ENCODE measurements around the gene PKN3. TPM values are rescaled to one million over a fixed set of nuclear protein-coding genes. Genes with fewer than 3 reads are reported as not detected.

The PKN3 gene
- total RNA-seq, 1 donor from 2014 or later = 3.1 TPM

- Histone ChIP-seq H3K4me2 (ENCODE audit: low read length) (no peak overlapping the region), H3K9ac (ENCODE audit: low read length) (no peak overlapping the region), H3K4me3 (ENCODE audit: insufficient read depth, low read depth, low read length) (no peak overlapping the region), H3K36me3 (ENCODE audit: insufficient read depth, low read length) (no peaks in the 10 kb centered on the region), H3K4me1 (ENCODE audit: insufficient read depth, low read length) (no peaks in the 10 kb centered on the region), H3K27me3 (ENCODE audit: insufficient read depth, low read length) (no peaks in the 10 kb centered on the region), H3K9me3 (ENCODE audit: insufficient read depth, low read depth, low read length) (no peaks in the 10 kb centered on the region), H3K79me2 (ENCODE audit: insufficient read depth, low read length) (no peaks in the 10 kb centered on the region), H4K20me1 (ENCODE audit: insufficient read depth, low read length) (no peaks in the 10 kb centered on the region), H3K27ac (ENCODE audit: low read depth, low read length) (no peak overlapping the region), H2AFZ (ENCODE audit: low read depth, low read length) (no peak overlapping the region)
- peaks cover 5% of the 10 kb centered on the region for H3K36me3 Mint-ChIP-seq (ENCODE audit: low read depth, unreplicated experiment)
- peaks cover 1% of the 10 kb centered on the region for H3K27me3 Mint-ChIP-seq (ENCODE audit: low read depth, unreplicated experiment)
- no peaks in the 10 kb centered on the region for H3K4me1 Mint-ChIP-seq (ENCODE audit: low read depth, unreplicated experiment)
- H3K27ac Mint-ChIP-seq (ENCODE audit: unreplicated experiment) = no peak overlapping the region
- H3K9me3 Mint-ChIP-seq (ENCODE audit: unreplicated experiment) = no peaks in the 10 kb centered on the region
- TF ChIP-seq EZH2 (IDR thresholded peaks at IDR 0.05; ENCODE audit: insufficient read depth, low read length) = no peak
- no peak for FAIRE-seq
- no peak overlapping the region for H3K4me3 Mint-ChIP-seq (ENCODE audit: unreplicated experiment)
- no peak for DNase-seq (ENCODE audit: low read depth)
Measured at GRCh38 chr9:128713941-128714573, 11.8 kb downstream of the PKN3 start.

- Histone ChIP-seq H3K79me2 (ENCODE audit: insufficient read depth, low read length) (no peaks in the 10 kb centered on the region), H3K27ac (ENCODE audit: low read depth, low read length) (no peak overlapping the region), H3K4me3 (ENCODE audit: insufficient read depth, low read depth, low read length) (no peak overlapping the region), H2AFZ (ENCODE audit: low read depth, low read length) (no peak overlapping the region), H3K9me3 (ENCODE audit: insufficient read depth, low read depth, low read length) (no peaks in the 10 kb centered on the region), H3K27me3 (ENCODE audit: insufficient read depth, low read length) (no peaks in the 10 kb centered on the region), H3K36me3 (ENCODE audit: insufficient read depth, low read length) (no peaks in the 10 kb centered on the region), H3K4me1 (ENCODE audit: insufficient read depth, low read length) (no peaks in the 10 kb centered on the region), H4K20me1 (ENCODE audit: insufficient read depth, low read length) (no peaks in the 10 kb centered on the region), H3K9ac (ENCODE audit: low read length) (no peak overlapping the region), H3K4me2 (ENCODE audit: low read length) (no peak overlapping the region)
- no peak overlapping the region for H3K27ac Mint-ChIP-seq (ENCODE audit: unreplicated experiment)
- no peaks in the 10 kb centered on the region for H3K4me1 Mint-ChIP-seq (ENCODE audit: low read depth, unreplicated experiment)
- no peak overlapping the region for H3K4me3 Mint-ChIP-seq (ENCODE audit: unreplicated experiment)
- FAIRE-seq = no peak
- H3K9me3 Mint-ChIP-seq (ENCODE audit: unreplicated experiment) = no peaks in the 10 kb centered on the region
- peaks cover 1% of the 10 kb centered on the region for H3K27me3 Mint-ChIP-seq (ENCODE audit: low read depth, unreplicated experiment)
- H3K36me3 Mint-ChIP-seq (ENCODE audit: low read depth, unreplicated experiment) = peaks cover 5% of the 10 kb centered on the region
- TF ChIP-seq CTCF (IDR thresholded peaks at IDR 0.05; ENCODE audit: insufficient read depth, low read depth, low read length) (no peak), EZH2 (IDR thresholded peaks at IDR 0.05; ENCODE audit: insufficient read depth, low read length) (no peak)
- DNase-seq (ENCODE audit: low read depth) = no peak
Measured at GRCh38 chr9:128714586-128715435, 12.5 kb downstream of the PKN3 start.

- H2AFZ ChIP-seq (ENCODE audit: low read depth, low read length) = no peak overlapping the region
- Mint-ChIP-seq H3K9me3 (ENCODE audit: unreplicated experiment) (no peaks in the 10 kb centered on the region), H3K27me3 (ENCODE audit: low read depth, unreplicated experiment) (peaks cover 1% of the 10 kb centered on the region), H3K36me3 (ENCODE audit: low read depth, unreplicated experiment) (peaks cover 3% of the 10 kb centered on the region), H3K4me3 (ENCODE audit: unreplicated experiment) (no peak overlapping the region), H3K4me1 (ENCODE audit: low read depth, unreplicated experiment) (no peaks in the 10 kb centered on the region), H3K27ac (ENCODE audit: unreplicated experiment) (no peak overlapping the region)
- no peaks in the 10 kb centered on the region for H3K9me3 ChIP-seq (ENCODE audit: insufficient read depth, low read depth, low read length)
- no peaks in the 10 kb centered on the region for H3K79me2 ChIP-seq (ENCODE audit: insufficient read depth, low read length)
- TF ChIP-seq CTCF (IDR thresholded peaks at IDR 0.05; ENCODE audit: insufficient read depth, low read depth, low read length) (no peak), EZH2 (IDR thresholded peaks at IDR 0.05; ENCODE audit: insufficient read depth, low read length) (no peak)
- no peak overlapping the region for H3K4me3 ChIP-seq (ENCODE audit: insufficient read depth, low read depth, low read length)
- H3K9ac ChIP-seq (ENCODE audit: low read length) = no peak overlapping the region
- H3K27ac ChIP-seq (ENCODE audit: low read depth, low read length) = no peak overlapping the region
- H3K27me3 ChIP-seq (ENCODE audit: insufficient read depth, low read length) = no peaks in the 10 kb centered on the region
- no peak for FAIRE-seq
- H3K36me3 ChIP-seq (ENCODE audit: insufficient read depth, low read length) = no peaks in the 10 kb centered on the region
- no peak for DNase-seq (ENCODE audit: low read depth)
- H4K20me1 ChIP-seq (ENCODE audit: insufficient read depth, low read length) = no peaks in the 10 kb centered on the region
- no peak overlapping the region for H3K4me2 ChIP-seq (ENCODE audit: low read length)
- H3K4me1 ChIP-seq (ENCODE audit: insufficient read depth, low read length) = no peaks in the 10 kb centered on the region
Measured at GRCh38 chr9:128715436-128715750, 13.1 kb downstream of the PKN3 start.
